Activated B cell treated with CpG ODN at 0.5 μM for 24 hours (primary cell): ENCODE measurements around the gene ZNF416. TPM values are rescaled to one million over a fixed set of nuclear protein-coding genes. Genes with fewer than 3 reads are reported as not detected.

Experiments
- ATAC-seq: fragments of 200-7000 bp; cut with Tn5 transposase; one replicate; pipeline ENCODE4 v1.10.0; 2021; ENCODE audit warnings: low read depth, mild to moderate bottlenecking, moderate library complexity
- CTCF ChIA-PET: fragments of 350-600 bp; sonication (Branson Sonifier 250); formaldehyde crosslinking; loops from one replicate; lab custom pipeline; 2021; ENCODE audit warnings: antibody characterized with exemption; lab: Charles Lee
- POLR2A ChIA-PET: fragments of 350-600 bp; sonication (Branson Sonifier 250); formaldehyde crosslinking; loops from one replicate; lab custom pipeline; 2021; ENCODE audit warnings: antibody characterized with exemption; lab: Charles Lee
- DNase-seq: peaks from one replicate; pipeline ENCODE4 v3.0.0; 2022
- H3K27ac Mint-ChIP-seq: one replicate; pipeline ENCODE4 v1.8.0; 2020; ENCODE audit warnings: mixed read lengths
- H3K27me3 Mint-ChIP-seq: one replicate; pipeline ENCODE4 v1.8.0; 2021; ENCODE audit warnings: mixed read lengths
- H3K36me3 Mint-ChIP-seq: one replicate; pipeline ENCODE4 v1.8.0; 2021; ENCODE audit warnings: low read depth, mixed read lengths
- H3K4me1 Mint-ChIP-seq: one replicate; pipeline ENCODE4 v1.8.0; 2021; ENCODE audit warnings: mixed read lengths
- H3K4me3 Mint-ChIP-seq: one replicate; pipeline ENCODE4 v1.8.0; 2020; ENCODE audit warnings: mild to moderate bottlenecking, mixed read lengths
- H3K9me3 Mint-ChIP-seq: one replicate; pipeline ENCODE4 v1.8.0; 2020; ENCODE audit warnings: mixed read lengths
- intact Hi-C: fragments of 100-400 bp; cut with micrococcal nuclease; formaldehyde crosslinking; loops from one replicate; pipeline ENCODE4 v1.15.1; 2024
- total RNA-seq: library from RNA; stranded (reverse); gene quantifications from 2 replicates; pipeline ENCODE4 v1.2.3, GENCODE V29; 2022
- TF ChIP-seq, protein P1 (sequence below): fragments of 200-600 bp; IDR thresholded peaks from one replicate; pipeline ENCODE4 v1.8.0; 2022; ENCODE audit warnings: antibody characterized with exemption, mild to moderate bottlenecking

Gene ZNF416
- 12.6 and 13.8 TPM in 2 replicates for total RNA-seq

DNA sequence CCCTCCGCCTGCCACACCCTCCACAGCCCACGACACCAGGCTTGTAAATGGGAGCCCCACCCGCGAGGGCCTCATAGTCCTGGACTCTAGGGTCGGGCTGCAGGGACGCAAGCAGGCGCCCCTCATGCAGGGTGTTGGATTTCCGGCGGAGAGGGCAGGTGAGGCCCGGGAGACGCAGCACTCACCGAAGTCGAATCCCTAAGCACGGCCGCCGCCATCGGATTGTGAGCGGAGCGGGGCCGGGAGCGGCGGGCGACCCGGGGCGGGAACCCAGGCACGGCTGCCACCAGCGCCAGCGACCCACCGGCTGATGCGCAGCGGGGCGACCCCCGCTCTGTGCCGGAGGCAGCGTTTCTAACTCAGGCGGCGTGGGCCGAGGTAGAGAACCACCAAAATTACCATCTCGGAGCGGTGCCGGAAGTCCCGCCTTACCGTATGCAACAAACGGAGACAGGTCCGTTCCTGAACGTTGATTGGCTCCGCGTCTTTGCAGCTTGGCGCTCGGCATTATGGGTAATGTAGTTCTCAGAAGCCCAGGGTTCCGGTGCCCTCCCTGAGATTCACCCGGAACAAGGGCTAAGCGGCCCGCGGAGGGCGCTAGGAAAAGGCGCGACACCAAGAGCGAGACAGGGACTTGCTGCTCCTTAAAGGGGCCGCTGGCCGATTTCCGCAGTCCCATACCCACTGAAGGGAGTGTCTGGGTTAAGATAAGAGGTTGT lies at the start of gene ZNF416:
Gene ZNF416 (minus strand): TSS at position 425 of the 719 bp plus-strand sequence. CDS start 207 bp downstream, at position 218.
- Mint-ChIP-seq H3K27ac (peak within 1 kb of the TSS; percentile 84), H3K27me3 (no peaks in the 10 kb centered on the region), H3K4me3 (peak within 1 kb of the TSS; percentile 86), H3K9me3 (peaks cover 33% of the 10 kb centered on the region), H3K4me1 (peaks cover 32% of the 10 kb centered on the region), H3K36me3 (peaks cover 42% of the 10 kb centered on the region)
- intact Hi-C loops, result loop anchor here (1.0 to 2.0 kb wide), 14 partner anchors 19 to 572 kb away; partner anchors contain the start of genes ZNF134, ZNF17, ZNF211 and ZNF329
- TF ChIP-seq, protein P1, sequence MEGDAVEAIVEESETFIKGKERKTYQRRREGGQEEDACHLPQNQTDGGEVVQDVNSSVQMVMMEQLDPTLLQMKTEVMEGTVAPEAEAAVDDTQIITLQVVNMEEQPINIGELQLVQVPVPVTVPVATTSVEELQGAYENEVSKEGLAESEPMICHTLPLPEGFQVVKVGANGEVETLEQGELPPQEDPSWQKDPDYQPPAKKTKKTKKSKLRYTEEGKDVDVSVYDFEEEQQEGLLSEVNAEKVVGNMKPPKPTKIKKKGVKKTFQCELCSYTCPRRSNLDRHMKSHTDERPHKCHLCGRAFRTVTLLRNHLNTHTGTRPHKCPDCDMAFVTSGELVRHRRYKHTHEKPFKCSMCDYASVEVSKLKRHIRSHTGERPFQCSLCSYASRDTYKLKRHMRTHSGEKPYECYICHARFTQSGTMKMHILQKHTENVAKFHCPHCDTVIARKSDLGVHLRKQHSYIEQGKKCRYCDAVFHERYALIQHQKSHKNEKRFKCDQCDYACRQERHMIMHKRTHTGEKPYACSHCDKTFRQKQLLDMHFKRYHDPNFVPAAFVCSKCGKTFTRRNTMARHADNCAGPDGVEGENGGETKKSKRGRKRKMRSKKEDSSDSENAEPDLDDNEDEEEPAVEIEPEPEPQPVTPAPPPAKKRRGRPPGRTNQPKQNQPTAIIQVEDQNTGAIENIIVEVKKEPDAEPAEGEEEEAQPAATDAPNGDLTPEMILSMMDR, result no peak
- POLR2A ChIA-PET, result interaction anchor here (0.6 to 1.3 kb wide), 8 partner anchors 35 to 605 kb away, joined by 3 to 12 read pairs (median 5); partner anchors contain the start of genes TRAPPC2B, ZNF134, ZNF211 and ZNF547
- ATAC-seq (peak; percentile 92), DNase-seq (peak; percentile 79)
- CTCF ChIA-PET, result no interaction called here

DNA sequence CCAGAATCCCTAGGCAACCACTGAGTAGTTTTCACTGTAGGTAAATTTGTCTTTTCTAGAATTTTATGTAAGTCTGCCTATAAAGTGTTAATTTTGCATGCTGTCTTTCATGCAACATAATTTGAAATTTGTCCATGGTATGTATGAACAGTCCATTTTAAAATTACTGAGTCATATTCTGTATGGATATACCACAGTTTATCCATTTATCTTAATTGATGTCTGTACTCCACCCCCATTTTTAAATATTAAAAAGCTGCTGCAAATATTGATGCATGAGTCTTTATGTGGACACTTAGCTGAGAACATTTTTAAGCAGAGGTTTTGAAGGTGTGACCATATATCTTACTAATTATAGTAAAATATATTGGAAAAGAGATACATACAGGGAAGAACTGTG lies 44.4 kb upstream of the ZNF416 start:
- intact Hi-C loops, result no loop called here
- H3K27ac Mint-ChIP-seq, result no peak overlapping the region
- ChIA-PET CTCF (no interaction called here), POLR2A (interaction anchor here (1.3 kb wide), 1 partner anchor 10 kb away, joined by 3 read pairs; the partner anchor contains the start of gene ZNF211)
- ATAC-seq, result no peak
- H3K9me3 Mint-ChIP-seq, result peaks cover 44% of the 10 kb centered on the region
- peaks cover 8% of the 10 kb centered on the region for H3K4me1 Mint-ChIP-seq
- H3K27me3 Mint-ChIP-seq, result no peaks in the 10 kb centered on the region
- DNase-seq, result no peak
- H3K4me3 Mint-ChIP-seq, result no peak overlapping the region
- H3K36me3 Mint-ChIP-seq, result peaks cover 70% of the 10 kb centered on the region
- TF ChIP-seq, protein P1, result no peak

DNA sequence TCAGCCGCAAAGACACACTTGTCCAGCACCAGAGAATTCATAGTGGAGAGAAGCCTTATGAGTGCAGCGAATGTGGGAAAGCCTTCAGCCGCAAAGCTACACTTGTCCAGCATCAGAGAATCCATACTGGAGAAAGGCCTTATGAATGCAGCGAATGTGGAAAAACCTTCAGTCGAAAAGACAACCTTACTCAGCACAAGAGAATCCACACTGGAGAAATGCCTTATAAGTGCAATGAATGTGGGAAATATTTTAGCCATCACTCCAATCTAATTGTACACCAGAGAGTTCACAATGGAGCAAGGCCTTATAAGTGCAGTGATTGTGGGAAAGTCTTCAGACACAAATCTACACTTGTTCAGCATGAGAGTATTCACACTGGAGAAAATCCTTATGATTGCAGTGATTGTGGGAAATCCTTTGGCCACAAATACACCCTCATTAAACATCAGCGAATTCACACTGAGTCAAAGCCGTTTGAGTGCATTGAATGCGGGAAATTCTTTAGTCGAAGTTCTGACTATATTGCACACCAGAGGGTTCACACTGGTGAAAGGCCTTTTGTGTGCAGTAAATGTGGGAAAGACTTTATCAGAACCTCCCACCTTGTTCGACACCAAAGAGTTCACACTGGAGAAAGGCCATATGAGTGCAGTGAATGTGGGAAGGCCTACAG lies 42.1 kb upstream of the ZNF416 start:
- H3K27ac Mint-ChIP-seq, result no peak overlapping the region
- DNase-seq (no peak), ATAC-seq (no peak)
- H3K9me3 Mint-ChIP-seq, result peaks cover 56% of the 10 kb centered on the region
- TF ChIP-seq, protein P1, result no peak
- intact Hi-C loops, result no loop called here
- CTCF ChIA-PET, result no interaction called here
- POLR2A ChIA-PET, result no interaction called here
- no peak overlapping the region for H3K4me3 Mint-ChIP-seq
- peaks cover 93% of the 10 kb centered on the region for H3K36me3 Mint-ChIP-seq
- H3K4me1 Mint-ChIP-seq, result peaks cover 23% of the 10 kb centered on the region
- H3K27me3 Mint-ChIP-seq, result no peaks in the 10 kb centered on the region

DNA sequence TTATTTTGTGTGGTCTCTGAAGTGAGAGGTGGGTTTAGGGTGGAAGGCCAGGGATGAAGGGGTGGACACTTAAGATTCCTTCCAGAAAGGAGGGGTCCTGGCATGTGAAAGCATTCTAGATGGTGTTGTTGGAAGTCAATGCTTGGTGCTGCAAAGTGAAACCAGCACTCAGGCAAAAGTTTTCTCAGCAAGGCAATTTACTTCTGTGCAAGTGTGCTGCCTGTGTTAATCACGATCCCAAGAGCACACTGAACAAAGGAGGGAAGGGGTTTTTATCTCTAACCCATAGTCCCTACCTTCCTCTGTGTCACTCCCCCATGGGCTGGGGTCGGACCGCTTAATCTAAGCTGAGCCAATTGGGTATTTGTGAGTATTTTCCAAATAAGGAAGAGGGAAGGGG lies 36.6 kb upstream of the ZNF416 start:
- peaks cover 39% of the 10 kb centered on the region for H3K4me1 Mint-ChIP-seq
- peaks cover 48% of the 10 kb centered on the region for H3K9me3 Mint-ChIP-seq
- ChIA-PET POLR2A (interaction anchor here (0.6 to 2.0 kb wide), 2 partner anchors 18 to 566 kb away, joined by 4 to 20 read pairs; partner anchors contain the start of gene ZNF211), CTCF (no interaction called here)
- TF ChIP-seq, protein P1, result no peak
- H3K27me3 Mint-ChIP-seq, result no peaks in the 10 kb centered on the region
- H3K4me3 Mint-ChIP-seq, result peak overlapping the region; percentile 93
- intact Hi-C loops, result no loop called here
- ATAC-seq, result no peak
- no peak for DNase-seq
- H3K27ac Mint-ChIP-seq, result peak overlapping the region; percentile 66
- peaks cover 62% of the 10 kb centered on the region for H3K36me3 Mint-ChIP-seq
